SK-N-MC (cell line): ENCODE results near the gene GLYAT.
A peak's percentile ranks its signal among the peaks of the same experiment; 100 is the strongest.

ENCODE experiments used
- DNase-seq: peaks from one replicate; pipeline ENCODE4 v3.0.0-alpha.2; 2011; ENCODE audit warnings: low read depth, low spot score
- H3K27ac ChIP-seq: fragments of 200-600 bp; sonication (generic); 2 replicates; pipeline ENCODE4 v1.5.1; 2016; ENCODE audit warnings: mixed run types
- H3K36me3 ChIP-seq: fragments of 200-600 bp; sonication (generic); 2 replicates; pipeline ENCODE4 v1.6.1; 2017; ENCODE audit warnings: antibody characterized with exemption, low read length, mixed read lengths; ENCODE audit not compliant: insufficient read depth
- H3K4me3 ChIP-seq: fragments of 200-600 bp; sonication (generic); 2 replicates; pipeline ENCODE4 v1.5.1; 2016
- H3K9ac ChIP-seq: fragments of 200-600 bp; sonication (generic); 2 replicates; pipeline ENCODE4 v1.8.0; 2017; ENCODE audit warnings: mixed run types, mixed read lengths; ENCODE audit not compliant: insufficient read length
- H3K9me3 ChIP-seq: fragments of 200-600 bp; sonication (generic); 2 replicates; pipeline ENCODE4 v1.6.1; 2017; ENCODE audit warnings: low read depth, mild to moderate bottlenecking, antibody characterized with exemption, low read length, moderate library complexity, mixed read lengths
- EZH2 ChIP-seq: fragments of 200-600 bp; sonication (generic); IDR thresholded peaks from one replicate; pipeline ENCODE4 v1.6.1; 2017; ENCODE audit warnings: antibody characterized with exemption
- FOXP2 ChIP-seq: optimal IDR thresholded peaks from 2 replicates; pipeline ENCODE3; 2011; ENCODE audit warnings: mild to moderate bottlenecking, moderate library complexity; ENCODE audit not compliant: insufficient read depth; ENCODE audit errors: extremely low read length, control extremely low read depth
- POLR2AphosphoS5 ChIP-seq: IDR thresholded peaks from 2 replicates; pipeline ENCODE4 v1.6.1; 2012; ENCODE audit warnings: mild to moderate bottlenecking, low read depth, low read length, borderline replicate concordance

The GLYAT gene

DNA sequence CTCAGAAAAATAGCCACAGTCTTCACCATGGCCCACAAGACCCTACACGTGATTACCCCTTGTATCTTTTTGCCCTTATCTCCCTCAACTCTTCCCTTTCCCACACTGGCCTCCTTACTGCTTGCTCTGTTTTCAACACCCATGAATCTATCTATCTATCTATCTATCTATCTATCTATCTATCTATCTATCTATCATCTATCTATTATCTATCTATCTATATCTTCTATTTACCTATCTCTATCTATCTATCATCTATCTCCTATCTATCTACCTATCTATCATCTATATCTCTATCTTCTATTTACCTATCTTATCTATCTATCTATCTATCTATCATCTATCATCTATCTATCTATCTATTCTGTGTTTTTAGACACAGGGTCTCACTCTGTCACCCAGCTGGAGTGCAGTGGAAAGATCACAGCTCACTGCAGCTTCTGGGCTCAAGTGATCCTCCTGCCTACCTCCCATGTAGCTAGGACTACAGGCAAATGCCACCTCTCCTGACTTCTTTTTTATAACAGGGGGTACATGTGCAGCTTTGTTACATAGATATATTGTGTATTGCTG lies 55.1 kb downstream of the GLYAT start:
- Histone ChIP-seq H3K4me3 (no peak overlapping the region), H3K27ac (no peak overlapping the region), H3K36me3 (no peaks in the 10 kb centered on the region), H3K9ac (no peak overlapping the region), H3K9me3 (no peaks in the 10 kb centered on the region)
- TF ChIP-seq EZH2 = no peak
- no peak for TF ChIP-seq POLR2AphosphoS5
- no peak for TF ChIP-seq FOXP2
- DNase-seq = no peak

DNA sequence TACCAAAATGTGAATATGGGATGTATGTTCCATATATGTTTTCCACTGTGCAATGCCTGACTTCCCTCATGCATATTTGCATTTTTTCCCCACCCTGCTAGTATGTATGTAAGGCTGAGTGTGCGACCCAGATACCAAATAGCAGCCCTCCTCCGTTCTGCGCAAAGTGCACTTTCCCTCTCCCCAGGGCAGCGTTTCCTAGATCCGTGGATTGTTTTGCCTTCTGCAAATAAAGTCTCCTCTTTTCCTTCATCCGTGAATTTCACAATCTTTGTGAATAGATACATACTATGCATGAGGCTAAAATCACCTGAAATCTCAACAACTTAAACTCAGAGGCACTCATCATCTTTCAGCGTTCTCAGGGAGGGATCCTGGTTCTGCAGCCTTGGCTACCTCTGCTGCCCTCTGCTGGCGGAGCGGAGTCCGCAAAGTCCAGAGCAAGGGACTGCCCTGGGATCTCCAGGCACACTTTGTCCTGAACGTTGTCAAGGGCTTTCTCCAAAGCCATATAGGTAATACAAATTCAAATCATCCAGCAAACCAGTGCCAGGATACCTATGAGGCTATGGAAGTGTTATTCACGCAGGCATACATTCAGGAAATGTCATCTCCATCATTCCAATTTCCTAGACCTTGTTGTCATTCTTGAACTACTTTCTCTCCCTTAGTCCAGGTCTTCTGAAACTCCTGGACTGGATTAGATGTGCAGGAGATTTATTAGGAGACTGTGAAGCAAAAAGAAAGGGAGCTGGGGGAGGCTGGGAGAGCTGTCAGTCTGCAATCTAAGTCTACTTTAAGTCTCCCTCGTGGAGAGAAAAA lies 56.2 kb downstream of the GLYAT start:
- H3K4me3 ChIP-seq = no peak overlapping the region
- no peak overlapping the region for H3K9ac ChIP-seq
- no peaks in the 10 kb centered on the region for H3K36me3 ChIP-seq
- H3K9me3 ChIP-seq = no peaks in the 10 kb centered on the region
- DNase-seq = peak; percentile 22
- no peak overlapping the region for H3K27ac ChIP-seq
- TF ChIP-seq FOXP2 (no peak), POLR2AphosphoS5 (no peak), EZH2 (no peak)

DNA sequence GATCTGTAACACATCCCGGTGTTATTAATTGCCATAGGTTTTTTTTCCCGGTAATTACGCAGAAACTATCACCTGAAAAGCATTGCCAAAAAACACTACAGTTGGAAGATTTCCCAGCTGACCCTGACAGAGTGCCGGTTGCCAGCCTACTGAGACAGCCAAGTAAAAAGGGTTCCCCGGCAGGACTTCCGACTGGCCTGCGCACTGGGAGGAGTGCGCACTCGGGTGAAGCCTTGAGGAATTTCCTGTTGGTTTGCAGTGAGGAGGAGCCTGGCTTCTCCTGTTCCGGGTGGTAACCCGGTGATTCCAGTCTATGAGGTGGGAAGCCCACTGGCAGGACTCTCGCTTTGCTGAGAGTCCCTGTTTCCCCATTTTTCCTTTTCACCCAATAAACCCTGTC lies 57.1 kb downstream of the GLYAT start:
- no peaks in the 10 kb centered on the region for H3K9me3 ChIP-seq
- H3K9ac ChIP-seq = no peak overlapping the region
- TF ChIP-seq EZH2 = no peak
- no peak for TF ChIP-seq FOXP2
- no peak for TF ChIP-seq POLR2AphosphoS5
- H3K4me3 ChIP-seq = no peak overlapping the region
- no peak overlapping the region for H3K27ac ChIP-seq
- DNase-seq = no peak
- no peaks in the 10 kb centered on the region for H3K36me3 ChIP-seq

- H3K27ac ChIP-seq = no peak overlapping the region
- peak overlapping the region; percentile 3 for H3K9ac ChIP-seq
- DNase-seq = no peak
- no peak overlapping the region for H3K4me3 ChIP-seq
- TF ChIP-seq EZH2 = no peak
- no peak for TF ChIP-seq POLR2AphosphoS5
- no peak for TF ChIP-seq FOXP2
- no peaks in the 10 kb centered on the region for H3K36me3 ChIP-seq
- no peaks in the 10 kb centered on the region for H3K9me3 ChIP-seq
These were observed 59.6 kb downstream of the GLYAT start for GRCh38 chr11:58671983-58672633.

DNA sequence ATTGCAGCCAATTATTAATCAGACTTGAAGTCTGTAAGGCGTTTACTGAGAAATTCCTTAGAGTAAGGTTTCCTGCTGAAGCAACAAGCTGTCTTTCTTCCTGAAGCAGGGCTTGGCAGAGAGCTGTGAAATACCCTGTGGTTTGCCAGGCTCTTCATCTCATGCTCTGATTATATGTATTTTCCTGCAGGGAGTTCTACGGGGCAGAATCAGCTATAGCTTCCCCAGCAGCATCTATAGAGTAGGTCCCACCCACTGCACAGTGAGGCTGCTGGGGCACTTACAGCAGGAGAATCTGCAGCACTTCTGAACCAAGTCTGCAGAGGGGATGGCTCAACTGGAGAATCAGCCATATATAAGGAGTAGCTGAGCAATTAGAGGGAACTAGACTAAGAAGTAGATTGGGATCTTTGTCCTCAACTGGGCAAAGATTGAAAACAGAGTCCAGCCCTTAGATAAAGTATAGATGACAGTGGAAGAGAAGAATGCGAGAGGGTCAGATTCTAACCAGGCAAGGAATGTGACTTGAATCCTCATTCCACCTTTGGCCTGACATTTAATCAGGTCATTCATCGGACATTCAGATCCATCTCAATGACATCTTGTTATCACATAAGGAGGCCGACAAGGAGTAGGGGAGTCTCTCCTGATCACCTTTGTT lies 71.7 kb downstream of the GLYAT start:
- Histone ChIP-seq H3K27ac (no peak overlapping the region), H3K4me3 (no peak overlapping the region)
- TF ChIP-seq EZH2 (no peak), FOXP2 (no peak), POLR2AphosphoS5 (no peak)

GRCh38 chr11:58659404-58659803 lies 72.3 kb downstream of the GLYAT start:
- no peak overlapping the region for H3K9ac ChIP-seq
- no peaks in the 10 kb centered on the region for H3K9me3 ChIP-seq
- TF ChIP-seq FOXP2 = no peak
- no peak for TF ChIP-seq POLR2AphosphoS5
- no peak for TF ChIP-seq EZH2
- H3K4me3 ChIP-seq = no peak overlapping the region
- H3K36me3 ChIP-seq = no peaks in the 10 kb centered on the region
- DNase-seq = no peak
- no peak overlapping the region for H3K27ac ChIP-seq

More for the DNA sequence above, 71.7 kb downstream of the GLYAT start:
- Histone ChIP-seq H3K36me3 (no peaks in the 10 kb centered on the region), H3K9me3 (no peaks in the 10 kb centered on the region), H3K9ac (no peak overlapping the region)
- DNase-seq = no peak
